Activated T-cell treated with anti-CD3 and anti-CD28 coated beads, Interleukin-2, amount 50 U/mL, for 48 hours (primary cell): ENCODE results near the gene OR2L8.

Source experiments
- DNase-seq, 2 experiments: peaks; one replicate each; pipeline ENCODE4 v3.0.0-alpha.2; 2020

Gene OR2L8

GRCh38 chr1:247998811-247999210 lies 50.2 kb downstream of the OR2L8 start:
- DNase-seq, result no peak
